ENCODE data around the gene PRMT1. TPM values are rescaled to one million over a fixed set of nuclear protein-coding genes. Genes with fewer than 3 reads are reported as not detected.

Gene PRMT1
- polyA plus RNA-seq, 1 donor: 209 TPM

- no peak for DNase-seq (ENCODE audit: low read depth)
Measured at GRCh38 chr19:49667473-49667872, 9.6 kb upstream of the PRMT1 start.

- no peak for DNase-seq (ENCODE audit: low read depth)
Measured at GRCh38 chr19:49669516-49669915, 7.6 kb upstream of the PRMT1 start.

- DNase-seq (ENCODE audit: low read depth): no peak
Measured at GRCh38 chr19:49672131-49672919, 4.7 kb upstream of the PRMT1 start.

- peak; percentile 88 for DNase-seq (ENCODE audit: low read depth)
Measured at GRCh38 chr19:49676136-49676783, 811 bp upstream of the PRMT1 start.

GRCh38 chr19:49676784-49677230 lies 264 bp upstream of the PRMT1 start:
- peak; percentile 100 for DNase-seq (ENCODE audit: low read depth)

GRCh38 chr19:49677901-49678674 lies 1.0 kb downstream of the PRMT1 start:
- no peak for DNase-seq (ENCODE audit: low read depth)

- no peak for DNase-seq (ENCODE audit: low read depth)
Measured at GRCh38 chr19:49678985-49679770, 2.1 kb downstream of the PRMT1 start.

GRCh38 chr19:49679771-49680413 lies 2.8 kb downstream of the PRMT1 start:
- DNase-seq (ENCODE audit: low read depth): no peak

GRCh38 chr19:49680421-49681351 lies 3.6 kb downstream of the PRMT1 start:
- DNase-seq (ENCODE audit: low read depth): no peak

- DNase-seq (ENCODE audit: low read depth): no peak
Measured at GRCh38 chr19:49681830-49682229, 4.8 kb downstream of the PRMT1 start.

- no peak for DNase-seq (ENCODE audit: low read depth)
Measured at GRCh38 chr19:49682274-49682673, 5.2 kb downstream of the PRMT1 start.

GRCh38 chr19:49683814-49684250 lies 6.8 kb downstream of the PRMT1 start:
- no peak for DNase-seq (ENCODE audit: low read depth)

GRCh38 chr19:49684251-49684982 lies 7.3 kb downstream of the PRMT1 start:
- DNase-seq (ENCODE audit: low read depth): no peak

- no peak for DNase-seq (ENCODE audit: low read depth)
Measured at GRCh38 chr19:49684983-49685553, 8.0 kb downstream of the PRMT1 start.

- no peak for DNase-seq (ENCODE audit: low read depth)
Measured at GRCh38 chr19:49685845-49686332, 8.8 kb downstream of the PRMT1 start.

- DNase-seq (ENCODE audit: low read depth): no peak
Measured at GRCh38 chr19:49686503-49687088, 9.5 kb downstream of the PRMT1 start.

GRCh38 chr19:49687150-49687549 lies 10.1 kb downstream of the PRMT1 start:
- DNase-seq (ENCODE audit: low read depth): no peak
